ENCODE data around the gene EDDM3A. TPM values are rescaled to one million over a fixed set of nuclear protein-coding genes. Genes with fewer than 3 reads are reported as not detected.

Gene EDDM3A
- total and polyA plus RNA-seq, 10 of the 15 experiments (the other 5 are each of a cell fraction or from before 2014, with no cell fraction given) = not detected

DNA sequence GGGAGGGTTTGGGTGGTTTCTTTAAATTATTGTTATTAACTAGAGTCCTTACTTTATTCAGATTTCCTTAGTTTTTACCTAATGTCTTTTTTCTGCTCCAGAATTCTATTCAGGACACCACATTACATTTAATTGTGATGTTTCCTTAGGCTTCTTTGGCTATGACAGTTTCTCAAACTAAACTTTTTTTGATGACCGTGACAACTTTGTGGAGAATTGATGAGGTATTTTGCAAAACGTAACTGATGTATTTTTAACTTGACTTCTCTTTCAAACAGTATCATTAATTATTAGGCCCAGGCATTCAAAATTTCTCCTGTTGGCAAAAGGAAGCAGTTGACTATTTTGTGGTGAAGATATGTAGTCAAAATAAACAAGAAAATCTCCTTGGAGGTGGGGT is 45.9 kb downstream of the EDDM3A start:
- POLR2A ChIA-PET = no interaction called here
- H3K79me2 ChIP-seq (ENCODE audit: control insufficient read depth, insufficient read depth, low read length) = no peaks in the 10 kb centered on the region
- in situ Hi-C loops (cut with MboI) = no loop called here

GRCh38 chr14:20792556-20792955 is 46.9 kb downstream of the EDDM3A start:
- FAIRE-seq = no peak
- 56% methylated on average over 4 of the region's 4 CpGs for whole genome bisulfite sequencing (ENCODE audit: insufficient coverage, insufficient replicate concordance, low lambda C conversion rate, missing lambda C conversion rate)
- intact Hi-C loops (cut with micrococcal nuclease; ENCODE audit: unreplicated experiment) = no loop called here
- RAD21 ChIA-PET (ENCODE audit: unreplicated experiment) = no interaction called here
- Histone ChIP-seq H3K4me3 (no peak overlapping the region), H3K4me1 (ENCODE audit: control insufficient read depth, insufficient read depth, low read length) (no peaks in the 10 kb centered on the region), H4K20me1 (ENCODE audit: control insufficient read depth, insufficient read depth) (no peaks in the 10 kb centered on the region), H2AFZ (ENCODE audit: control insufficient read depth, low read depth, low read length) (no peak overlapping the region), H3K4me2 (ENCODE audit: control insufficient read depth, insufficient read depth) (no peak overlapping the region), H3K27ac (ENCODE audit: control insufficient read depth, insufficient read depth) (no peak overlapping the region), H3K36me3 (ENCODE audit: control insufficient read depth in 2 of 2, insufficient read depth in 2 of 2, low read length in 1 of 2) (no peaks in the 10 kb centered on the region), H3K79me2 (ENCODE audit: control insufficient read depth, insufficient read depth, low read length) (no peaks in the 10 kb centered on the region), H3K9ac (ENCODE audit: control insufficient read depth, insufficient read depth, low read length) (no peak overlapping the region), H3K27me3 (replicated peaks in 1 of 2; ENCODE audit: control insufficient read depth in 2 of 2, insufficient read depth in 2 of 2, low read length in 1 of 2) (no peaks in the 10 kb centered on the region), H3K9me3 (replicated peaks; ENCODE audit: control insufficient read depth, insufficient read depth, low read length) (no peaks in the 10 kb centered on the region)
- BruUV-seq (replicated peaks) = no TSS peak
- CTCF ChIA-PET = no interaction called here
- DNase-seq (ENCODE audit: low read depth, low spot score) = no peak
- SMC1A ChIA-PET (ENCODE audit: uncharacterized antibody, unreplicated experiment) = no interaction called here
- ATAC-seq = no peak
- POLR2A ChIA-PET = no interaction called here
- in situ Hi-C loops (cut with MboI) = no loop called here
- TF ChIP-seq MYC (IDR thresholded peaks at IDR 0.05; ENCODE audit: insufficient read depth, insufficient read length, insufficient replicate concordance, low read length, severe bottlenecking) (no peak), JUNB (IDR thresholded peaks at IDR 0.05) (0 out of 2 replicates have a peak, but pooled peaks have one; percentile 7)
- TF ChIP-seq, protein P1, sequence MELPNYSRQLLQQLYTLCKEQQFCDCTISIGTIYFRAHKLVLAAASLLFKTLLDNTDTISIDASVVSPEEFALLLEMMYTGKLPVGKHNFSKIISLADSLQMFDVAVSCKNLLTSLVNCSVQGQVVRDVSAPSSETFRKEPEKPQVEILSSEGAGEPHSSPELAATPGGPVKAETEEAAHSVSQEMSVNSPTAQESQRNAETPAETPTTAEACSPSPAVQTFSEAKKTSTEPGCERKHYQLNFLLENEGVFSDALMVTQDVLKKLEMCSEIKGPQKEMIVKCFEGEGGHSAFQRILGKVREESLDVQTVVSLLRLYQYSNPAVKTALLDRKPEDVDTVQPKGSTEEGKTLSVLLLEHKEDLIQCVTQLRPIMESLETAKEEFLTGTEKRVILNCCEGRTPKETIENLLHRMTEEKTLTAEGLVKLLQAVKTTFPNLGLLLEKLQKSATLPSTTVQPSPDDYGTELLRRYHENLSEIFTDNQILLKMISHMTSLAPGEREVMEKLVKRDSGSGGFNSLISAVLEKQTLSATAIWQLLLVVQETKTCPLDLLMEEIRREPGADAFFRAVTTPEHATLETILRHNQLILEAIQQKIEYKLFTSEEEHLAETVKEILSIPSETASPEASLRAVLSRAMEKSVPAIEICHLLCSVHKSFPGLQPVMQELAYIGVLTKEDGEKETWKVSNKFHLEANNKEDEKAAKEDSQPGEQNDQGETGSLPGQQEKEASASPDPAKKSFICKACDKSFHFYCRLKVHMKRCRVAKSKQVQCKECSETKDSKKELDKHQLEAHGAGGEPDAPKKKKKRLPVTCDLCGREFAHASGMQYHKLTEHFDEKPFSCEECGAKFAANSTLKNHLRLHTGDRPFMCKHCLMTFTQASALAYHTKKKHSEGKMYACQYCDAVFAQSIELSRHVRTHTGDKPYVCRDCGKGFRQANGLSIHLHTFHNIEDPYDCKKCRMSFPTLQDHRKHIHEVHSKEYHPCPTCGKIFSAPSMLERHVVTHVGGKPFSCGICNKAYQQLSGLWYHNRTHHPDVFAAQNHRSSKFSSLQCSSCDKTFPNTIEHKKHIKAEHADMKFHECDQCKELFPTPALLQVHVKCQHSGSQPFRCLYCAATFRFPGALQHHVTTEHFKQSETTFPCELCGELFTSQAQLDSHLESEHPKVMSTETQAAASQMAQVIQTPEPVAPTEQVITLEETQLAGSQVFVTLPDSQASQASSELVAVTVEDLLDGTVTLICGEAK (IDR thresholded peaks at IDR 0.05; ENCODE audit: borderline replicate concordance) = peak; percentile 33; the same call in 1 of the 2 replicates

More for the DNA sequence above, 45.9 kb downstream of the EDDM3A start:
- H3K4me2 ChIP-seq (ENCODE audit: control insufficient read depth, insufficient read depth) = no peak overlapping the region
- H3K9me3 ChIP-seq (replicated peaks; ENCODE audit: control insufficient read depth, insufficient read depth, low read length) = no peaks in the 10 kb centered on the region
- no peak for FAIRE-seq
- H4K20me1 ChIP-seq (ENCODE audit: control insufficient read depth, insufficient read depth) = no peaks in the 10 kb centered on the region
- peaks cover 2% of the 10 kb centered on the region for H3K4me1 ChIP-seq (ENCODE audit: control insufficient read depth, insufficient read depth, low read length)
- no peak for DNase-seq (ENCODE audit: low read depth, low spot score)
- no TSS peak for BruUV-seq (replicated peaks)
- H3K27me3 ChIP-seq (replicated peaks in 1 of 2; ENCODE audit: control insufficient read depth in 2 of 2, insufficient read depth in 2 of 2, low read length in 1 of 2) = no peaks in the 10 kb centered on the region
- 81% methylated on average over 2 of the region's 2 CpGs for WGBS (ENCODE audit: insufficient coverage, insufficient replicate concordance, low lambda C conversion rate, missing lambda C conversion rate)
- ChIA-PET RAD21 (ENCODE audit: unreplicated experiment) (no interaction called here), SMC1A (ENCODE audit: uncharacterized antibody, unreplicated experiment) (no interaction called here), CTCF (no interaction called here)
- no peak for TF ChIP-seq HDGF (IDR thresholded peaks at IDR 0.05)
- no peak overlapping the region for H3K9ac ChIP-seq (ENCODE audit: control insufficient read depth, insufficient read depth, low read length)
- no peak overlapping the region for H3K27ac ChIP-seq (ENCODE audit: control insufficient read depth, insufficient read depth)
- no peak overlapping the region for H2AFZ ChIP-seq (ENCODE audit: control insufficient read depth, low read depth, low read length)
- no peaks in the 10 kb centered on the region for H3K36me3 ChIP-seq (ENCODE audit: control insufficient read depth in 2 of 2, insufficient read depth in 2 of 2, low read length in 1 of 2)
- no peak for ATAC-seq
- no peak overlapping the region for H3K4me3 ChIP-seq
- intact Hi-C loops (cut with micrococcal nuclease; ENCODE audit: unreplicated experiment) = no loop called here

Measured in GM12878 (cell line).